ENCODE measurements around the gene SEMA4A.

DNA sequence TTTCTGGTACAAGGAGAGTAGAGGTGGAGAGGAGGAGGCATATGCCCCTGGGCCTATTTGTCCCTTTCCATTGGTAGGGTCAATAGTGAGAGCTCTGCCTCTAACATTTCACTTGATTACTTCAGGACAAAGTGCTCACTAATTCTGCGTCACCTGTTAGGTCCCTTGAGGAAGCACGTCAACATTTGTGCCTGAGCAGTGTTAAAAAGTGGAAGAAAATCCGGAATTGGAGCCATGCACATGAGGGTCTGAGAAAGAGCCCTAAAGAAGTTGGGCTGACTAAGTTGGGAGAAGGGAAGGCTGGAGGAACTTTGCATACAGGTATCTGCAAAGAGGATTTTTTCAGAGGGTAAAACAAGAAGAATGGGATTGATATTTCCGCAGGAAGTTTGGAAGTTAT is 42.5 kb downstream of the SEMA4A start:
- TF ChIP-seq, protein P1, sequence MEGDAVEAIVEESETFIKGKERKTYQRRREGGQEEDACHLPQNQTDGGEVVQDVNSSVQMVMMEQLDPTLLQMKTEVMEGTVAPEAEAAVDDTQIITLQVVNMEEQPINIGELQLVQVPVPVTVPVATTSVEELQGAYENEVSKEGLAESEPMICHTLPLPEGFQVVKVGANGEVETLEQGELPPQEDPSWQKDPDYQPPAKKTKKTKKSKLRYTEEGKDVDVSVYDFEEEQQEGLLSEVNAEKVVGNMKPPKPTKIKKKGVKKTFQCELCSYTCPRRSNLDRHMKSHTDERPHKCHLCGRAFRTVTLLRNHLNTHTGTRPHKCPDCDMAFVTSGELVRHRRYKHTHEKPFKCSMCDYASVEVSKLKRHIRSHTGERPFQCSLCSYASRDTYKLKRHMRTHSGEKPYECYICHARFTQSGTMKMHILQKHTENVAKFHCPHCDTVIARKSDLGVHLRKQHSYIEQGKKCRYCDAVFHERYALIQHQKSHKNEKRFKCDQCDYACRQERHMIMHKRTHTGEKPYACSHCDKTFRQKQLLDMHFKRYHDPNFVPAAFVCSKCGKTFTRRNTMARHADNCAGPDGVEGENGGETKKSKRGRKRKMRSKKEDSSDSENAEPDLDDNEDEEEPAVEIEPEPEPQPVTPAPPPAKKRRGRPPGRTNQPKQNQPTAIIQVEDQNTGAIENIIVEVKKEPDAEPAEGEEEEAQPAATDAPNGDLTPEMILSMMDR (conservative IDR thresholded peaks at IDR 0.05 in 1 of 2, IDR thresholded peaks at IDR 0.05 in 1 of 2; ENCODE audit: low read depth in 1 of 2, low read length in 2 of 2), result no peak
- no peak for TF ChIP-seq EZH2 (IDR thresholded peaks at IDR 0.05; ENCODE audit: low read length, missing control alignments)
